GM10847 (cell line): ENCODE measurements around the gene CD226.

Source experiments
- POLR2A ChIP-seq: IDR thresholded peaks from 2 replicates; pipeline ENCODE4 v1.6.1; 2011; ENCODE audit not compliant: insufficient read length; ENCODE audit errors: extremely low read depth

CD226 gene

DNA sequence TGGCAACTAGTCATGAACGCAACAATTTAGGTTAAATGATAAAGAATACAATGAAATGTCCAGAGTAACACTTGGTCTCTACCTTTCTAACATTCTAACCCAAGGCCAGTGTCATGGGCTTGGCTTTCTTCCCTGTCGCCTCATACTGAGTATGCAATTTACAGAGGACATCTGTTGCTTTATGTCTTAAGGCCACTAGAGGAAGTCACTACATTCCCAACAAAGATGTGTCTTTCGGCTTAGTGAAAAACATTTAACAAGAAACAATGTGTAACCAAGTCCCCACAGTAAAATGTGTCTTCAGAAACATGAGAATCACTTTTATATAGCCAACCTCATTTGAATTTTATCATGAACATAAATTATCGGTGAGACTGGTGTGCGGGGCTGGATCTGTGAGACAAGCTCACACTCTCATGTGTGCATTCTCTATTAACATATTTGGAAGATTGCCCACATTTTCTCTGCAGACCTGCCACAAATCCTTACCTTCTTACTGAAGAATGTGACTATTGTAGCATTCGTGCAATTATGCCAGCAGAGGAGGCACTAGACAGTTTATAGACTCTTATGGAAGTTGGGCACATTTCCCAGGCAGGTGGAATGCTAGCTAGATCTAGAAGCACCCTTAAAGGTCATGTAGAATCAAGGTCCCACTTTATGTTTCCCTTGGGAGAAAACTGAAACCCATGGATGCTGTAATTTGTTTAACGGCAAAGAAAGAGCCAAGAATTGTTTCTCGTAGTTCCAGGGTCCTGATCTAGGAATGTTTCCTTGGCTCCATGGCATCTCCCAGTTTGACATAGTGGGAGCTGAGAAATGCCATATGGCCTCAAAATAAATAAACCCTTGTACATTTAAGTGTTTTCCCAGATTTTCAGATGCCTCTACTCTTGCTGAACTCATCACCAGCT is 101.8 kb downstream of the CD226 start:
- TF ChIP-seq POLR2A: no peak

DNA sequence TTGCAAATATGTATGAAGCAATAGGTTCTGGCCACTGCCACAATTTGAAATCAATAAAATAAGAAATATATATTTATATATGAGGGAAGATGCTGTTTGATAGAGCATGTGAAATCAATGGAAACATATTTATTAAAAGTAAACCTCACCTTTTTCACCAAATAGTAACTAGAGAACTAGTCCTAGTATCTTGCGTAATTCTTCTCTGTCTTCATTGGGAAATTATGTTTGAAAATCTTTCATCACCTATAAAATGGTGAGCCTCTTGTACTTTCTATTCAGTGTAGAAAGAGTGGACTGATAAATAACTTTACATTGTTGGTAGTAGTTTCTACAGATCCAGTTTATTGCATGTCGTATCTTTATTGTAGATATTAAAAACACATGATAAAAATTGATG is 103.0 kb downstream of the CD226 start:
- no peak for TF ChIP-seq POLR2A

DNA sequence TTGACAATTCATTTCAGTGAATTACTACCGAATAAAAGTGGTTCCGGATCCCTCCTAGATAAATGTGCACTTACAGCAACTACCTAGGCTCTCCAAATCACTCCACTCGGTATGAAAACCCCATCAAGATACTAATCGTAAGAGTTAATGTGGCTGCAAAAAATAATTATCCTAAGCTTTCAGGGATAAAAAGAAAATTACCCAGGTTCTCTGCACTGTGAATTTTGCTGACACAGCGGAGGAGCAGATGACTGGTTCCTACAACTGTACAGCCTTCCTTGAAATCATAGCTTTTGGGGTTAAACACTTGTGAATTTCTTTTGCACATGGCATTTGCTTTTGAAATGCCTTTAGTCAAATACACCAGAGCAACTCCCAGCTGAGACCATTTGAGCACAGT is 104.7 kb downstream of the CD226 start:
- no peak for TF ChIP-seq POLR2A

DNA sequence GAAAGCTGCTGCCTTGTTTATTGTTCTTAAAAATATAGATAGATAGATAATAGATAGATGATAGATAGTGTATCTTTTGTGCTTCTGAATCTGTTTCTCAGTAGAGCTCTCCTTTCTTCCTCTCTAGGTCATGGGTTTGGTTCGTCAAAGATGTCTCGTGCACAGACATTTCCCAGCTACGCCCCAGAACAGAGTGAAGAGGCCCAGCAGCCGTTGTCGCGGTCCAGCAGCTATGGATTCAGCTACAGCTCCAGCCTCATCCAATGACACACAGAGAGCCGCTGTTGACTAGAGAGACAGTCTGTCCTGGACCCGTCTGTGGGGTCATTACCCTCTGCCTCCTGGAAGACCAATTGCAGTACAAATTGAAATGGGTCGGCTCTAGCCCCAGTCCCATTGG is 106.6 kb downstream of the CD226 start:
- no peak for TF ChIP-seq POLR2A

DNA sequence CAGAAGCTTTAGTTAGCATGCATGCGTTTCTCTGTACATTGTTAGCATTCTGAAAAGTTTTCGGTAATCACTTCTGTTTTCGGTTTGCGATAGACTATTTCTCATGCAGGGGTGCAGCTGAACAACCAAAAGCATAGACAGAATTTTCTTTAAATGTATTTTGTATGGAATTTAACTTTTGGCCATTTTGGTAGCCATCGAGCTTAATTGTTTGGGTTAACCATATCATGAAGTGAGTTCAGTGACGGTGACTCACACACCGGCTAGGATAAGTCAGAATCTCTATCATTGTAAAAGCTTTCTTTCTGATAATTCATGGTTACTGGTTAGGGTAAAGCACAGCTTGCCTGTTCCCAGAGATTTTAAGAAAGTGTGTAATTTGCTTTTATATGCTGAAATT is 107.2 kb downstream of the CD226 start:
- TF ChIP-seq POLR2A: no peak

DNA sequence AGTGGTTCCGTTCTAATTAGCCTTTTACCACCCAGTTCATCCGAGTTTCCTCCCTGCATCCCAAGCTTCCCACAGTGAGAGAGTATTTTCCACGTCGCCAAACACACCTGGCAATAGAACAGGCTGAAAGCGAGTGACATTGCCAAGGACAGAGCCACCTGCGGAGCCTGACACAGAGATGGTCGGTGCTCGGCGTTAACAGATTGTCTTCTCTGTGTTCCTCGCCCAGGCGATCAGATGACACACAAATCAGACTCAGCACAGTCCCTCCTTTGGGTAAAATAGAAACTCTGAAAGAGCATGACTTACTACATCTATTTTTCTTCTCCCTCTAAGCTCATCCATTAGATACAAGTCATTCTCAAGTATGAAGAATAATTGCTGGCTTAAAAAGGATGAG is 107.7 kb downstream of the CD226 start:
- no peak for TF ChIP-seq POLR2A

DNA sequence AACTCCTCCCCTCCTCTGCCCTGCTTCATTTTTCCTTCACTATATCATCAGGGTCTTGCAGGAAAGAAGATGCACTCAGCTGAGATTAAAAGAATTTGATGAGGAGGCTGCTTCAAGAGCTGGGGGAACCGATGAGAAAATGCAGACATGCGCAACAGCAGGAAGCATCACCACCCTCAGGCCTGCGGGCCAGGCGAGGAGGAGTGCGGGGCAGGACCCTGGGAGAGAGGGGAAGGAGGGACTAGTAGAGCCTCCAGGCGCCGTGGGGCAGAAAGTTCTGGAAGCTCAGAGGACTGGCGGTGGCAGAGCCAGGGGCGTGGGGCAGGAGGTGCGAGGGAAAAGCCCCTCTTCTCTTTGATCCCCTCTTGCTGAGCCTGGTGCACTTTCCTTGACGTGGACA is 108.2 kb downstream of the CD226 start:
- no peak for TF ChIP-seq POLR2A

DNA sequence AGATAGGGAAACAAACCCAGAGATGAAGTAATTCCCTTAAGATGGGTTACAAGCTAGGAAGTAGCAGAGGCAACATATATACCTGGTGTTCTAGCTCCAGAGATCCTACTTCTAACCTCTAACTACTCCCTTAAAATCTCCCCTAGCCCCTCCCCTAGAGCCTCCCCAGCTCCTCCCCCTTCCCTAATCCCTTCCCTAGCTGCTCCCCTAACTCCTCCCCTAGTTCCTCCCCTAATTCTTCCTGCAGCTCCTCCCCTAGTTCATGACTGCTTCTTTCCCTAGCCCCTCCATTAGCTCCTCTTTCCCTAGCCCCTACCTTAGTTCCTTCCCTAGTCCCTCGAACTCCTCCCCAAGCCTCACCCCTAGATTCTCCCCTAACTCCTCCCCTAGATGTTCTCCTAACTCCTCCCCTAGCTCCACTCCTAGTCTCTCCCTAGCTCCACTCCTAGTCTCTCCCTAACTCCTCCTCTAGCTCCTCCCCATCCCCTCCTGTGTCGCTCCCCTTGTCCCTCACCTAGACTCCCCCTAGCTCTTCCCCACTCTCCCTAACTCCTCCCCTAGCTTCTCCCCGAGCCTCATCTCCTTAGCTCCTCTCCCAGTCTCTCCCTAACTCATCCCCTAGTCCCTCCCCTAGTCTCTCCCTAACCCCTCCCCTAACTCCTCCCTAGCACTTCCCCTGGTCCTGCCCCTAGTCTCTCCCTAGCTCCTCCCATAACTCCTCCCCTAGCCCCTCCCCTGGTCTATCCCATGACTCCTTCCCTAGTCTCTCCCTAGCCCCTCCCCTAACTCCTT is 108.9 kb downstream of the CD226 start:
- TF ChIP-seq POLR2A: no peak

DNA sequence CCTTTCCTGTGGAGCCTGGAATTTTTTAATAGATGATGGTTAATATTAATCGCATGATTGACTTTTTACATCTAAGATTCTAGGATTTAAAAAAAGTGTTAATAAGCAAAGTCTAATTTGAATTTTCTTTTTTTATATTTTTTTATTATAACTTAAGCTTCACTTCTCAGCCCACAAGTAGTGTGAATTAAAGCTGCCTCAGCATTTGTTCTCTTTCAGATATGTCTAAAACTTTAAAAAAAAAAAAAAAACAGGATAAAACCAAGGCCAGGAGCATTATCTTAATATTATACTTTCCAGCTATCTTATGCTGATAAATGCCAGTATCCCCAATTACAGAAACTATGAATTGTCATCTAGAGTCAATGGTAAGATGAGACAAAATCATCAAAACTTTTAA is 109.7 kb downstream of the CD226 start:
- TF ChIP-seq POLR2A: no peak

DNA sequence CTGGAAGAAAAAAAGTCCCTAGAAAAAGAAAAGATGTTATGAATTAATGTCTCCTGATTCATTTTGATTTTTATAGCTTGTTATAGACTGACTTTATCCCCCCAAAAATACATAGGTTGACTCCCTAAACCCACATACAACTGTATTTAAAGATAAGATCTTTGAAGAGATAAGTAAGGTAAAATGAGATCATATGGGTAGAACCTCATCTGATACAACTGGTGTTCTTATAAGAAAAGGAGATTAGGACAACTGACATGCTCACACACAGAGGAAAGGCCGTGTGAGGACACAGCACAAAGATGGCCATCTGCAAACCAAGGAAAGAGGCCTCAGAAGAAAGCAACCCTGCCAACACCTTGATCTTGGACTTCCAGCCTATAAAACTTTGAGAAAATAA is 117.5 kb downstream of the CD226 start:
- TF ChIP-seq POLR2A: no peak

DNA sequence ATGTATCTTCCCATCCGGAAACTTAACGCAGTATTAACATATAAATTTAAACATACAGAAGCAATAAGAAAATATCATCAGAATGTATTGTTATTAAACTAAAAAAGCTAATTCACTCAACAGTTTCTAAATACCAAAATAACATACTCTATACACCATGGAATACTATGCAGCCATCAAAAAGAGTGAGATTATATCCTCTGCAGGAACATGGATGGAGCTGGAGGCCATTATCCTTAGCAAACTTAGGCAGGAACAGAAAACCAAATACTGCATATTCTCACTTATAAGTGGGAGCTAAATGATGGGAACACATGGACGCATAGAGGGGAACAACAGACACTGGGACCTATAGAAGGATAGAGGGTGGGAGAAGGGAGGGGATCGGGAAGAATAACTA is 127.1 kb downstream of the CD226 start:
- TF ChIP-seq POLR2A: no peak

DNA sequence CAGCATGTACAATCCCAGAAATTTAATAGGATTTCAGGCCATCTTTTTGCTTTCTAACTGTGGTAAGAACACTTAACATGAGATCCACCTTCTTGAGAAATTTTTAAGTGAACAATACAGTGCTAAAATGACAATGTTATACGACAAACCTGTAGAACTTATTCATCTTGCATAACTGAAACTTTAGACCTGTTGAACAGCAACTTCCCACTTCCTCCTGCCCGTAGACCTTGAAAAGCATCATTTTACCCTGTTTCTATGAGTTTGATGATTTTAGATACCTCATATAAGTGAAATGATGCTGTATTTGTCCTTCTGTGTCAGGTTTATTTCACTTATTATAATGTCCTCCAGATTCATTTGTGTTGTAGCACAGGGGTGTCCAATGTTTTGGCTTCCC is 128.2 kb downstream of the CD226 start:
- no peak for TF ChIP-seq POLR2A

DNA sequence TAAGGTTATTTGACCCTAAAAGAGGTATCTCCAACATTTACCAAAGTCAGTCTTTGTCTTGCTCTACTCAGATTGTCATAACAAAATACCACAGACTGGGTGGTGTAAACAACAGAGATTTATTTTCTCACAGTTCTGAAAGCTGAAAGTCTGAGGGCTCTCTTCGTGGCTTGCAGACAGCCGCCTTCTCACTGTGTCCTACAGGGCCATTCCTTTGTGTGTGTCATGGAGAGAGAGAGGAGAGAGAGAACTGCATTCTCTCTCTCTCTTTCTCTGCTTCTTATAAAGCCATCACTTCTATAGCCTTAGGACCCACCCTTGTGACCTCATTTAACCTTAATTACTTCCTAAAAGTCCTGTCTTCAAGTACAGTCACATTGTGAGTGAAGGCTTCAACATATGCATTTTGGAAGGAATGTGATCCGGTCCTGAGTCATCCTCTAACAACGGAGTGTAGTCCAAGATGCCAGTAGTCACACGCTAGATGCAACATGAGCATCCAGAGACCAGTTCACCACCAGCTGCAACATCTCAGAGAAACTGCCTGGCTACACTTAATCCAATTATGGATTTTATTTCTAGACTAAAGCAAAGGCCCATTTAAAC is 130.2 kb downstream of the CD226 start:
- TF ChIP-seq POLR2A: no peak

DNA sequence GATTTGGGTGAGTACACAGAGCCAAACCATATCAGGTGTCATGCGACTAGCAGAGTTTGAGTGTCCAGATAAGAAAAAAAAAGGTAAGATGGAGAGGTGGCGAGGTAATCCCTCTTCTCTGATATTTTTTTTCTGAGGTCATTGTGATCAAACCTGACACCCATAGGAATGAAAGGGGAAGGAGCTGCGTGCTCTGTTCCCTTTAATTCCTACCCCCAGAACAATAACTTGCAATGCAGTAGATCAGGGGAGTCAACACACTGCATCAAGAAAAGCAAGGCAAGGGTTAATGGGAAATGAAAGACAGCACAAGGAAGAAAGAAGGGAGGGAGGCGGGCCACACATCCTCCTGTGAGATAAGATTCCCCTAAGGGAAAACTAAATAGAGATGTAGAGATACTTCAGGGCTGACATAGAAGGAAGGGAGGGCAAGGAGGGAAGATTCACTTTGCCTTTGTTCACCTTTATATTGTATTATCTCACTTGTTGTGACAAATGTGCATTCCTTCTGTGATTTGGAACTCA is 132.8 kb downstream of the CD226 start:
- TF ChIP-seq POLR2A: no peak

DNA sequence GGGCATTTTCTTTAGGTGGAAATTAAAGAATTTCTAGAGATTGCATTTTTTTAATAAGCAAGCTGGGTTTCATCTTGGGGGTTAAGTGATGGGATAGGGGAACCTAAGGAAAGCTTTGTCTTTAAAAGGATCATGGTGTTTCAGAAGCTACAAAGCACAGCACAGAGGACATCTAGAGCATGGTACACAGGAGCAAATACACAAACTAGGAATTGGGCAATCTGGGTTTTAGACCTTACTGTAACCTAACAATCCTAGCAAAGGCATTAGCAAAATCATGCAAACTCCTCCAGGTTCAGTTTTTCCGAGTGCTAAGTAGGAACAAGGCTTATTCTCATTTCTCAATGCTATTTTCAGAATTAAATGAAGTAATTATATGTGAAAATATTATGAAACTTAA is 134.1 kb downstream of the CD226 start:
- no peak for TF ChIP-seq POLR2A

DNA sequence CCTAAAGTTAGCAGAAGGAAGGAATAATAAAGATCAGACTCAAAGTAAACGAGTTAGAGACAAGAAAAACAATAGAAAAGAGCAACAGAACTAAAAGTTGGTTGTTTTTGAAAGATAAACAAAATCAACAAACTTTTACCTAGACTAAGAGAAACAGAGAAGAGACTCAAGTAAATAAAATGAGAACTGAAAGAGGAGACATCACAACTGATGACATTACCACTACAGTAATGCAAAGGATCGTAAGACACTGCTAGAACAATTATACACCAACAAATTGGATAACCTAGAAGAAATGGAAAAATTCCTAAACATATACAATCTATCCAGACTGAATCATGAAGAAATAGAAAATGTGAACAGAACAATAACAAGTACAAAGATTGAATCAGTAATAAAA is 139.3 kb downstream of the CD226 start:
- TF ChIP-seq POLR2A: no peak
